Common myeloid progenitor, CD34-positive (primary cell): Measurements from ENCODE around the gene LRRN2.

ENCODE experiments used
- CTCF ChIA-PET: fragments of 350-600 bp; sonication (Branson Sonifier 250); formaldehyde crosslinking; loops from one replicate; lab custom pipeline; 2021; ENCODE audit warnings: antibody characterized with exemption; lab: Charles Lee
- POLR2A ChIA-PET: fragments of 350-600 bp; sonication (Branson Sonifier 250); formaldehyde crosslinking; loops from one replicate; lab custom pipeline; 2021; ENCODE audit warnings: antibody characterized with exemption; lab: Charles Lee
- DNase-seq, 3 donors: peaks; one replicate each; pipeline versions ENCODE4 v3.0.0 to v3.0.0-alpha.2; 2013
- H3K27ac ChIP-seq, 2 experiments: 1 replicate in 1 of 2; 2 replicates in 1 of 2; pipeline ENCODE4 v1.7.0; 2013; ENCODE audit warnings: inconsistent platforms in 2 of 2, low read length in 2 of 2, mild to moderate bottlenecking in 2 of 2, low read depth in 1 of 2, moderate library complexity in 1 of 2; ENCODE audit not compliant: severe bottlenecking in 2 of 2, insufficient read depth in 1 of 2, poor library complexity in 1 of 2
- H3K27me3 ChIP-seq, 5 experiments: replicated peaks in 2 of 5; 1 replicate in 3 of 5; 2 replicates in 2 of 5; pipeline versions ENCODE4 v1.6.1 to v1.7.0; 2013; ENCODE audit warnings: low read length in 4 of 5, mild to moderate bottlenecking in 2 of 5, moderate library complexity in 2 of 5, inconsistent platforms in 1 of 5; ENCODE audit not compliant: insufficient read depth in 5 of 5, control insufficient read depth in 4 of 5
- H3K36me3 ChIP-seq, 4 experiments: 1 replicate in 2 of 4; 2 replicates in 2 of 4; pipeline versions ENCODE4 v1.6.1 to v1.7.0; 2013; ENCODE audit warnings: low read length in 3 of 4, control low read depth in 1 of 4, mild to moderate bottlenecking in 1 of 4; ENCODE audit not compliant: control insufficient read depth in 4 of 4, insufficient read depth in 4 of 4
- H3K4me1 ChIP-seq, 4 experiments: 1 replicate in 3 of 4; 2 replicates in 1 of 4; pipeline versions ENCODE4 v1.6.1 to v1.7.1; 2013; ENCODE audit warnings: low read length in 3 of 4, mild to moderate bottlenecking in 3 of 4, control low read depth in 1 of 4, inconsistent platforms in 1 of 4, moderate library complexity in 1 of 4; ENCODE audit not compliant: control insufficient read depth in 4 of 4, insufficient read depth in 4 of 4; ENCODE audit errors: control extremely low read depth in 1 of 4
- H3K4me3 ChIP-seq, 7 experiments: 1 replicate in 4 of 7; 2 replicates in 3 of 7; pipeline versions ENCODE4 v1.5.1 to v1.7.0; 2013; ENCODE audit warnings: mild to moderate bottlenecking in 7 of 7, low read length in 6 of 7, moderate library complexity in 6 of 7, inconsistent platforms in 2 of 7, low read depth in 2 of 7, control low read depth in 1 of 7; ENCODE audit not compliant: insufficient read depth in 4 of 7, control insufficient read depth in 1 of 7; ENCODE audit errors: extremely low read depth in 1 of 7
- H3K9me3 ChIP-seq, 5 experiments: 1 replicate in 4 of 5; 2 replicates in 1 of 5; pipeline versions ENCODE4 v1.6.1 to v1.7.1; 2013; ENCODE audit warnings: low read length in 4 of 5, mild to moderate bottlenecking in 2 of 5, inconsistent platforms in 1 of 5, low read depth in 1 of 5, moderate library complexity in 1 of 5; ENCODE audit not compliant: control insufficient read depth in 4 of 5, insufficient read depth in 2 of 5; ENCODE audit errors: control extremely low read depth in 1 of 5
- WGBS: methylation state at CpG from one replicate; pipeline ENCODE4 v1.1.5; 2013; ENCODE audit not compliant: insufficient coverage; 5-methylcytosine and 5-hydroxymethylcytosine counted together

The LRRN2 gene

DNA sequence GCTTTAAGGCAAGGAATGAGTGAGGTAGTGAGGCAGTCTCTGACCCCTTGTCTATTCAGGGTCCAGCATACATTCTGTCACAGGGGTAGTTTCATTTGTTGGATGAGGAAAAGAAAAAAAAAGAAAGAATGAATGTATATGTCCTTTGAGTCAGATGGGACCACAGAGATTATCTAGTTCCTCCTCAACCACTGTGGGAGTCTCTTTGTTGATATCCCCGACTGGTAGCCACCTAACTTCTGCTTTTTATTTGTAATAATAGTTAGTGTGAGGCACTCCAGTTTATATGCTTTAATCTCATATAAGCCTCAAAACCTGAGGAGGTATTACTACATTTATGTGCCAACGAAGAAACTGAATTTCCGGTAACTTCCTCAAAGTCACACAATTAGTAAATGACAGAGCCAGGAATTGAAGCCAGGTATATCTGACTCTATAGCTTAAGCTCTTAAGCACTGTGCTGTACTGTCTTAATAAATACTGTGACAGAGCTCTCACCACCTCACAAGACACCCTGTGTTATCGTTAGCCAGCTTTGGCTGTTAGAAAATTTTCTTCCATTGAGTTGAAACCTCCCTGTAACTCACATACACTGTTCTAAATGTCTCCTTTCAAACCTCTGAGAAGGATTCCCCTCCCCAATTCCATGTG lies 87.1 kb downstream of the LRRN2 start:
- no peaks in the 10 kb centered on the region for H3K9me3 ChIP-seq
- no peaks in the 10 kb centered on the region for H3K27me3 ChIP-seq
- H3K4me1 ChIP-seq, result peaks cover 0 to 7% (median 5%) of the 10 kb centered on the region in 4 experiments
- no peaks in the 10 kb centered on the region for H3K36me3 ChIP-seq
- DNase-seq, result peak; percentile 36 to 84 (median 80)
- ChIA-PET CTCF (interaction anchor here (1.5 kb wide), 1 partner anchor 10 kb away, joined by 4 read pairs; no protein-coding TSS in a partner anchor), POLR2A (interaction anchor here (0.6 kb wide), 1 partner anchor 260 kb away, joined by 4 read pairs; no protein-coding TSS in a partner anchor)
- H3K4me3 ChIP-seq, result no peak overlapping the region
- H3K27ac ChIP-seq, result no peak overlapping the region
- WGBS, result 65% methylated on average over 3 of the region's 4 CpGs

DNA sequence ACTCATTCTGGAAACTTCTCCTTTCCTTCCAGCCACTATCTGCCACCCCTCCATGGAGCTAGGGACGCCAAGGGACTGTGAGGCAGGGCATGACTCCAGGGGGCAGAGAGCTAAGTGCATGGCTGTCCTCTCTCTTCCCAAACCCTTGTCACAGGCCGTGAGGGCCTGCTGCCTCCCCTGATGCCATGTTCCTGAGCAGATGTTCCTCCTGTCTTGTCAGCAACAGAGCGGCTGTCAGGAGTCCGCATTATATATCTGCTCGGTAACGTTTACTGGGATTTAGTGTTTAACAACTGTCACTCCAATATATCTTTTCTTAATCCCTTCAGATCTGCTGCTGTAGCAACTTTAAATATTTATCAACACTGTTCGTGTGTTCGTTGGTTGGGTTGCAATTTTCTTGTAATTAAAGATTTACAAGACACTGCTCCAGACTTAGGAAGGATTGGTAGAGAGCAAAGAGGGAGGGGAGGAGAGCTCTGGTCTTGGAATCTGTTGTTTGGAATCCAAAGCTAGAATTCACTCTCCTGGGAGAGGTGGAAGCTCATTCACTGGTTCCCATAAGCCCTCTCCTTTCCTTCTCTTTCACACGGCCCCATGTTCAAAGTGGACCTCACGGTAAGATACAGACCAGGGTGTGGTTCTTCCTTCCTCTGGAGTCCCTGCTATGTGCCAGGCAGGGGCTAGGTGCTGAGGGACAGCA lies 93.1 kb downstream of the LRRN2 start:
- H3K9me3 ChIP-seq, result no peaks in the 10 kb centered on the region
- no peaks in the 10 kb centered on the region for H3K36me3 ChIP-seq
- ChIA-PET CTCF (interaction anchor here (0.5 to 0.7 kb wide), 2 partner anchors 40 to 267 kb away, joined by 4 read pairs; no protein-coding TSS in a partner anchor), POLR2A (interaction anchor here (0.6 kb wide), 1 partner anchor 1029 kb away, joined by 3 read pairs; no protein-coding TSS in a partner anchor)
- no peaks in the 10 kb centered on the region for H3K27me3 ChIP-seq
- H3K4me3 ChIP-seq, result no peak overlapping the region
- no peak overlapping the region for H3K27ac ChIP-seq
- no peak for DNase-seq
- H3K4me1 ChIP-seq, result no peaks in the 10 kb centered on the region
- 89% methylated on average over 8 of the region's 10 CpGs for WGBS

DNA sequence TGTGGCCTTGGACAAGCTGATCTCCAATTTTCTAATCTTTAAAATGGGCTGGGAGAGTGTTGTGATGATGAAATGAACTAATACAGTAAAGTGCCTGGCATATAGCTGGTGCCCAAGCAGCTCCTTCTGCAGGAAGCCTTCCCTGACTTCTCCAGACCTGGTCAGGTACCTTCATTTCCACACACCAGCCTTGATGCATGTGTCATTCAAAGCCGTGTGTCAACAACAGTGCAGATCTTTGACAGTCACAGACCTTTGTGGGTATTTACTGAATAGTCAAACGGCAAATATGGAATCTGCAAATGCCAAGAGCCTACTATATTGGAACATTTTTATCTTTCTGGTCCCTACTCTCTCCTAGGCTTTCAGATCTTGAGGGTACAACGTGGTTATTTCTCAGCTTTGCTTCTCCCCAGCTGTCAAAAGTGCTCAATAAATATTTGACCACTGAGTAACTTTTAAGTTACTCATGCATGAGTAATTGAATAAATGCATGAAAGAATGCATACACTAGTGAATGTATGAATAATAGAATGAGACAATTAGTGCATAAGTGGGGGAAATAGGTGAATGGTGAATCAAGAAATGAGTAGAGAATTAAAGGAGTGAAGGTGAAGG lies 94.0 kb downstream of the LRRN2 start:
- no peaks in the 10 kb centered on the region for H3K36me3 ChIP-seq
- H3K27ac ChIP-seq, result no peak overlapping the region
- CTCF ChIA-PET, result interaction anchor here (0.5 kb wide), 1 partner anchor 267 kb away, joined by 4 read pairs; no protein-coding TSS in a partner anchor
- H3K4me1 ChIP-seq, result no peaks in the 10 kb centered on the region
- no peaks in the 10 kb centered on the region for H3K9me3 ChIP-seq
- no peaks in the 10 kb centered on the region for H3K27me3 ChIP-seq
- POLR2A ChIA-PET, result interaction anchor here (0.6 kb wide), 1 partner anchor 1028 kb away, joined by 3 read pairs; no protein-coding TSS in a partner anchor
- no peak overlapping the region for H3K4me3 ChIP-seq
- no peak for DNase-seq
- 100% methylated on average over 2 of the region's 3 CpGs for WGBS

DNA sequence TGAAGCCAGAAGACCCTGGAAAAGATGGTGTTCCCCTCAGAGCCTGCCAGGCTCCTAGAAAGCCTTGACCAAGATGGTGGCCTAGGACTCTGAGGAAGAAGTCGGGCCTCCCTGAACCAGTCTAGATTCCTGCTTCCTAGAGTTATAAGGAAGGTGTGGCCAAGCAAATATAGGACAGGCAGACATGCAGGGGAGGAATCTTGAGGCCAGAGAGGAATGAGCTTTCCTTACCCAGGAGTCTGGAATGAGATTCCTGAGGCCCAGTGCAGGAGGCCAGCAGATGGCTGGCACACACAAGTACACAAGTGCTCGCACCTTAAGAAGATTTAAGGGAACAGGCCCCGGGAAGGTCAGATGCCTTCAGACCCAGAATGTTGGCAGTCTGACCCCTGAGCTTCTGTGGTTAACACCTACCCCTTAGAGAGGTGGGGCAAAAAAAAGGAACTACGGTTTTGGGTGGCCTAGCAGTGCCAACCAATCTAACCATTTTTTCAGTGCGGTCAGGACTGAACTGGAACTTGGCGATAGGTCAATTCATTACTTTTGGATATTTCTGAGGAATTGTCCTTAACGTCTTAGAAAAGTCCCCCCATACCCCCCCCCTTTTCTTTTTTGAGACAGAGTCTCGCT lies 96.0 kb downstream of the LRRN2 start:
- CTCF ChIA-PET, result interaction anchor here (1.3 kb wide), 1 partner anchor 16 kb away, joined by 3 read pairs; no protein-coding TSS in a partner anchor
- POLR2A ChIA-PET, result no interaction called here
- no peak for DNase-seq
- 96% methylated on average over 3 of the region's 8 CpGs for WGBS
- no peaks in the 10 kb centered on the region for H3K36me3 ChIP-seq
- no peak overlapping the region for H3K4me3 ChIP-seq
- H3K27me3 ChIP-seq, result no peaks in the 10 kb centered on the region
- no peaks in the 10 kb centered on the region for H3K9me3 ChIP-seq
- H3K27ac ChIP-seq, result no peak overlapping the region
- H3K4me1 ChIP-seq, result no peaks in the 10 kb centered on the region

DNA sequence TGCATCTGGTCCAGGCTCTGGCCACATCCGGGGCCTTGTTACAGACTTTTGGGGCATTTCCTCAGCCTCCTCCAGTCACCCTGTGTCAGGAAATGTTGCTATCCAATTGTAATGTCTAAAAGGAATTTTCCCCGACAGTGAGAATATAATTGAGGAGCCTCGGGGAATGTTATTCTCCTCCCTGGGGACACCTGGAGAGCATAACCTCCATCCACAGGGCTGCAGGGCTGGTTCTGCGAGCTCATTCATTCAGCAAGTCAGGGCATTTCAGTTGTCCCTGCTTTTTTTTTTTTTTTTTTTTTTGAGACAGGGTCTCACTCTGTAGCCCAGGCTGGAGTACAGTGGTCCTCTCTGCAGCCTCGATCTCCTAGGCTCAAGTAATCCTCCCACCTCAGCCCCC lies 96.7 kb downstream of the LRRN2 start:
- DNase-seq, result no peak
- Histone ChIP-seq H3K4me3 (no peak overlapping the region), H3K36me3 (no peaks in the 10 kb centered on the region), H3K27ac (no peak overlapping the region), H3K9me3 (no peaks in the 10 kb centered on the region), H3K4me1 (no peaks in the 10 kb centered on the region), H3K27me3 (no peaks in the 10 kb centered on the region)
- WGBS, result 92% methylated on average over 2 of the region's 5 CpGs
- ChIA-PET POLR2A (interaction anchor here (0.6 kb wide), 1 partner anchor 247 kb away, joined by 3 read pairs; no protein-coding TSS in a partner anchor), CTCF (interaction anchor here (1.3 kb wide), 1 partner anchor 15 kb away, joined by 3 read pairs; no protein-coding TSS in a partner anchor)

DNA sequence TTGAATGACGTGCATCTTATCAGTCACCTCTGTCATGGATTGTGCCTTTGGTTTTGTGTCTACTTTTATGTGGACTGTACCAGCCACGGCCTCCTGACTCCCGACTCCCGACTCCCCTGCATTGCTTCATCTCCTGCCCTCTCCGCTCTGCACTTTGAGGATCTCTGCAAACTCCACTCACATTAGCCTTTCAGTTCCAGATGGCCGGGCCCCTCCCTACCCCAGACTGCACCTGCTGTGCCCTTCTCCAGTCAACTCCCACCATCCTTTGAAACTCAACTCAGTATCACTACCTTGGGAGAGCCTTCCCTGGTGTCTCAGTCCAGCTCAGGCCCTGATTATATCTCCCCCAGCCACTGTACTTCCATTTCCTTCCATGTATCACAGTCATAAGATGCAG lies 97.9 kb downstream of the LRRN2 start:
- no peaks in the 10 kb centered on the region for H3K9me3 ChIP-seq
- DNase-seq, result no peak
- ChIA-PET POLR2A (interaction anchor here (0.6 kb wide), 1 partner anchor 46 kb away, joined by 3 read pairs; no protein-coding TSS in a partner anchor), CTCF (interaction anchor here (1.2 kb wide), 1 partner anchor 21 kb away, joined by 4 read pairs; no protein-coding TSS in a partner anchor)
- H3K4me3 ChIP-seq, result no peak overlapping the region
- no peaks in the 10 kb centered on the region for H3K27me3 ChIP-seq
- no peaks in the 10 kb centered on the region for H3K4me1 ChIP-seq
- H3K27ac ChIP-seq, result no peak overlapping the region
- WGBS, result 100% methylated on average over 3 of the region's 6 CpGs
- H3K36me3 ChIP-seq, result no peaks in the 10 kb centered on the region
